ENCODE measurements around the gene CSNK1D.

Gene CSNK1D

DNA sequence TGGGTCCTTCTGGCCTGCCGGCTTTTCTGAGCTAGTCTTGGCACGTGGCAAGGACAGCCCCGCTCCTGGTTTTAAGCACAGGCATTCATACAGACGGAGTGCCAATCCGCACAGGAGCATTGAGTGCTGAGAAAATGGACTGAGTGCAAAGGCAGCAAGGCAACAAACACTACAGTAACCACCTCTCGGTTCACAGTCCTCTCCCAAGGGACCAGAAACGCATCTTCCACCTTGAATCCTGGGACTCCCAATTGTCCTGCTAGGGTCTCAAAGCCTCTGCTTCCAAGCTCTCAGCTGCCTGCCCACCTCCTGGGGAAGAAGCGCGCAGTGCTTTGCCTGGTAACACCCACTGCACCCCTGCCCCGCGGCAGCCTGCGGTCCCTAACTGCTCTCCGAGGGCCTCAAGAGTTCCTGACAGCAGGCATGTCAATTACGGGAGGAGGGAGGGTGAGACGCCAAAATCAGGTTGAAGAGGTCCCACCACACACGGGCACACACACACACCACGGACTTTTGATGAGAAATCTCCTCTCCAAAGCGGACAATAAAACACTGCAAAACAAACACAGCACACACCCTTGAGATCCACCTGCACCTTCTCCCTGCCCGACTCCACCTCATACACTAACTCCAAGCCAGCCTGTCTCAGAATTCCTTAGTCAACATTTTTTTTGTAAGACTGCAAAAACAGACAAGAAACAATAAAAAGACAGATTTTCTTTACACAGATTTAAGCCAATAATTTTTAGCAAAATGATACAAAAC, 29.7 kb downstream of the CSNK1D start:
- Histone ChIP-seq H3K36me3 (ENCODE audit: control insufficient read depth, insufficient read depth, low read length, severe bottlenecking) (peaks cover 58% of the 10 kb centered on the region), H3K9me3 (ENCODE audit: control insufficient read depth, low read length) (no peaks in the 10 kb centered on the region), H3K4me1 (ENCODE audit: control insufficient read depth, insufficient read depth, low read length) (peaks cover 55% of the 10 kb centered on the region), H3K27me3 (replicated peaks; ENCODE audit: control insufficient read depth, insufficient read depth, low read length) (no peaks in the 10 kb centered on the region), H3K4me3 (ENCODE audit: low read length) (no peak overlapping the region), H3K9ac (ENCODE audit: low read length) (no peak overlapping the region)
- no peak for DNase-seq (ENCODE audit: low read depth)

DNA sequence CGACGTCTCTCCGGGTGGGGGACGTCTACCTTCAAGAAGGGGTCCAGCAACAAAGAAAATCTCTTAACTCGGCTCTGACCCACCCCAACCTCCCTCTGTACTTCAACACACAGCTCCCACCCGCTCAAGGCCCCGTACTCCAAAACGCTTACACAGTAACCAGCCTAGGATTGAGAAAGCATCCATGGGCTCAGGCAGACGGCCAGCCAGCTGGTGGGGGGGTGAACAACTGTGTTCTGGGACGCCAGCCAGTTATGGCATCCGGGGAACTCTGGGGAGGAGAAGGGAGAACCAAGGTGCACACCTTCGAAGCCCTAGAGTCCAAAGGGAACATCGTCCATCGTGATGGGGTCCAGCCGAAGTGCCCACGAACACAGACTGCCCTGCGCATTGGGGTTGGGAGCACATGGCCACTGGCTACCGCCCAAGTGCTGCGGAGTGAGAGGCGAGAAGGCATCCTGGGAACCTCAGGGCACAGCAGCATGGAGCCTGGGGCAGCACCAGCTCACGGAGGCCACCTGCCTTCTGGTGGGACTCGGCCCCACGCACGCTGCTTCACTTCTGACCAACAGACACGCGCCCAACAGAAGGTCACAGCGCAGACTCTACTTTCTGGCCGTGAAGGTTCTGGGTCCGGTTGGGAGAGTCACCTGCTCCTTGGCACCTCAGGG, 30.4 kb downstream of the CSNK1D start:
- peaks cover 58% of the 10 kb centered on the region for H3K4me1 ChIP-seq (ENCODE audit: control insufficient read depth, insufficient read depth, low read length)
- peak; percentile 88 for DNase-seq (ENCODE audit: low read depth)
- no peaks in the 10 kb centered on the region for H3K9me3 ChIP-seq (ENCODE audit: control insufficient read depth, low read length)
- peak overlapping the region; percentile 40 for H3K9ac ChIP-seq (ENCODE audit: low read length)
- no peaks in the 10 kb centered on the region for H3K27me3 ChIP-seq (replicated peaks; ENCODE audit: control insufficient read depth, insufficient read depth, low read length)
- H3K36me3 ChIP-seq (ENCODE audit: control insufficient read depth, insufficient read depth, low read length, severe bottlenecking): peaks cover 58% of the 10 kb centered on the region
- no peak overlapping the region for H3K4me3 ChIP-seq (ENCODE audit: low read length)

DNA sequence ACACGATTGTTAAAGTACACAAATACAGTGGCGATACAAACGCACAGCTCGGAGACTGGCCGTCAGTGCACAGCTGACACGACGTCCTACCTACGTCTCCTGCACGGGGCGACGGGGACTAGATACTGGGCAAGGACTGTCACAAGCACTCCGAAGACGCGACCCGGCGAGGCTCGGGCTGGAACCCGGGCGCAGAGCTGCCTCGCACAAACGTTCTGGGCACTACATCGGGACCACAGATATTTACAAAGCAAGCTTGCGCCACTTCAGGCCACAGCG, 30.9 kb downstream of the CSNK1D start:
- Histone ChIP-seq H3K4me1 (ENCODE audit: control insufficient read depth, insufficient read depth, low read length) (peaks cover 58% of the 10 kb centered on the region), H3K27me3 (replicated peaks; ENCODE audit: control insufficient read depth, insufficient read depth, low read length) (no peaks in the 10 kb centered on the region), H3K36me3 (ENCODE audit: control insufficient read depth, insufficient read depth, low read length, severe bottlenecking) (peaks cover 55% of the 10 kb centered on the region), H3K4me3 (ENCODE audit: low read length) (no peak overlapping the region), H3K9me3 (ENCODE audit: control insufficient read depth, low read length) (no peaks in the 10 kb centered on the region), H3K9ac (ENCODE audit: low read length) (peak overlapping the region; percentile 40)
- DNase-seq (ENCODE audit: low read depth): no peak

DNA sequence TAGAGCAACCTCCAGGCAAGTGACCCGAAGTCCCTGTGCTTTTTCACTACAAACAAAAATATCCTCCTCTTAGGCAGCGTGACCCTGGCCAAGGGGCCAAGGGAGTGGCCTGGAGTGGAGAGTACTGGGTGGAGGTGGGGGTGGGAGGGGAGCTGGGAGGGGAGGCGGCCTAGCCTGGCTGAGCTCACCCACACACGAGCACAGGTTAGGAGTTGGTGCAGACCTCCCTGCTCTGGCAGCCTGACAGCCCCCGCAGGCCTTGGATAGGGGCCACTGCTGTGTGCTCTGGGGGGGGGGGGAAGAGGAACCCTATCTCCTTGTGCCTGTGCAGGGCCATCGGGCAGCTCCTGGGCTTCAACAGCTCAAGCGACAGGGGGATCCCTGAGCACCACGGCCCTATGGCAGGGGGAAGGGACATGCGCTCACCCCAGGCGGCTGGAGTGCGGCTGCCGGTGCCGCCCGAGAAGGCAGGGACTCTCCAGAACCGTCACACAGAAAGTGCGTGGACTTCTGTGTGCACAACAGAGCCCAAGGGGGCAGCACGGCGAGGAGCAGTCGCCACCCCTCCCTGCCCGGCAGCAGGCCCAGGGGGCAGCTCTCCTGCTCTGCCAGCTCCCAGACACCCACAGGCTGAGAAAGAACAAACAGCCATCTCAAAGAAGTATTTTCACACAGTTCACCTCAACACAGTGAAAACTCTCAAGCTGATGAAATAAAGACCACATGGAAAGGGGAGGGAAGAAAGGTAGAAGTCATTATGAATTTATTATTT, 31.4 kb downstream of the CSNK1D start:
- Histone ChIP-seq H3K9me3 (ENCODE audit: control insufficient read depth, low read length) (no peaks in the 10 kb centered on the region), H3K36me3 (ENCODE audit: control insufficient read depth, insufficient read depth, low read length, severe bottlenecking) (peaks cover 53% of the 10 kb centered on the region), H3K27me3 (replicated peaks; ENCODE audit: control insufficient read depth, insufficient read depth, low read length) (no peaks in the 10 kb centered on the region), H3K4me3 (ENCODE audit: low read length) (no peak overlapping the region), H3K9ac (ENCODE audit: low read length) (peak overlapping the region; percentile 75), H3K4me1 (ENCODE audit: control insufficient read depth, insufficient read depth, low read length) (peaks cover 53% of the 10 kb centered on the region)
- DNase-seq (ENCODE audit: low read depth): no peak

DNA sequence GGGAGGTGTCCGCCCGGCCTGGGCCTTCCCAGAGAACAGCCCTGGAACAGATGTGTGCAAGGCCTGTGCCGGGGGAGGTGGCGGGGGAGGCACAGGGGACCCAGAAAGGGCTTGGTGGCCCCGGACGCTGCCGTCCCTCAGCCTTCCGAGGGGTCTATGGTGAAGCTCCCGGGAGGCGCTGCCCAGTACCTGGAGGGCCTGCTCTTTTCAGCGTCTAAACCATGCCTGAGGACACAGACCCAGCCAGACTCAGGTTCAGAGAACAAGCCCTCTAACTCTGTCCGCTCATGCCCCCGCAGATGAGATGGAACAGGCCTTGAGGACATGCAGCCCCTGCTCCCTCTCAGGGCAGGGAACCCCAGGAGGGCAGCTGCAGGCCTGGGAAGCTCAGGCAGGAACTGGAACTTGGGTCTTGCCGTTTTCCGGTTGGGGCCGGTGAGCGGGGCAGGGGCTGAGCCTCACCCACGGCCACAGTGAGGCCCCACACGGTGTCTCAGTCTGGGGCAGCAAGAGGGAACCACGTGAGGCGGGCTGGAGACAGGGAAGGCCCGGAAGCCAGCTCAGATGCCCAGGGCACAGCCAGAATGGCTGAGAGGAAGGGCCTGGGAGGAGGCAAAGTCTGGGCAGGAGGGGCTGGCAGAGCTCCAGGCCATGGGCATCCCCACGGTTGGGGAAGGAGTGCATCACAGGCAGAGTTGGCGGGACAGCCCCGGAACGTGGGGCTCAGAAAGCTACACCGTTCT, 32.1 kb downstream of the CSNK1D start:
- Histone ChIP-seq H3K9me3 (ENCODE audit: control insufficient read depth, low read length) (no peaks in the 10 kb centered on the region), H3K4me3 (ENCODE audit: low read length) (no peak overlapping the region), H3K9ac (ENCODE audit: low read length) (peak overlapping the region; percentile 75), H3K4me1 (ENCODE audit: control insufficient read depth, insufficient read depth, low read length) (peaks cover 45% of the 10 kb centered on the region), H3K27me3 (replicated peaks; ENCODE audit: control insufficient read depth, insufficient read depth, low read length) (no peaks in the 10 kb centered on the region), H3K36me3 (ENCODE audit: control insufficient read depth, insufficient read depth, low read length, severe bottlenecking) (peaks cover 47% of the 10 kb centered on the region)
- peak; percentile 74 for DNase-seq (ENCODE audit: low read depth)

DNA sequence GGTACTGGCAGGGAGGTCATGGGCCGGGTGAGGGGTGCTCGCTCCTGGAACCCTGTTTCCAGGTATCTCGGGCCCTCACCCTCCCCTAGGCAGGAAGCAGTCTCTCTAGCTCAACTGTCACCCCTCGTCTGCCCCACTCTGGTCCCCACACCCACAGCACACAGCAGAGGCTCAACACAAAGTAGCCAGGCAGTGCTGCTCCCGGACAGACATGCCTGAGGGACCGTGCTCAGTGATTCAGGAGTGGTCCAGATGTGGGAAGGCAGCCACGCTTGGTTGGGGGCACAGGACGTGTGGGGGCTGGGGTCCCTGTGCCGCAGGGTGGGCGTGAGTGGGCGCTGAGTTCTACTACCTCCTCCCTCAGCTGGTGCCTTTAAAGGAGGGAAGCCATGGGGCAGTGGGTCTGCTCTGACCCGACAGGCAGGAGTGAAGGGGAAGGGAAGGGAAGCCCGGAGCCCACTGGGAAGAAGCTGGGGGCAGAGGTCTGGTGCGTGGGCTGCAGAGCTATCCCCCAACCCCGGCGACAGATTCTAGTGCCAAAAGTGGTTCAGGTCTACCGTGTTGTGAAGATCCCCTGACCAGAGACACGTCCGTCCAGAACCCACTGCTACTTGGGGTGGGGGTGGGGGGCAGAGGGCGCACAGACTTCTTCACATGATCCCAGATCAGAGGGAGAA, 32.9 kb downstream of the CSNK1D start:
- no peak for DNase-seq (ENCODE audit: low read depth)
- H3K9me3 ChIP-seq (ENCODE audit: control insufficient read depth, low read length): no peaks in the 10 kb centered on the region
- H3K4me1 ChIP-seq (ENCODE audit: control insufficient read depth, insufficient read depth, low read length): peaks cover 38% of the 10 kb centered on the region
- H3K9ac ChIP-seq (ENCODE audit: low read length): peak overlapping the region; percentile 75
- no peaks in the 10 kb centered on the region for H3K27me3 ChIP-seq (replicated peaks; ENCODE audit: control insufficient read depth, insufficient read depth, low read length)
- peaks cover 40% of the 10 kb centered on the region for H3K36me3 ChIP-seq (ENCODE audit: control insufficient read depth, insufficient read depth, low read length, severe bottlenecking)
- no peak overlapping the region for H3K4me3 ChIP-seq (ENCODE audit: low read length)

DNA sequence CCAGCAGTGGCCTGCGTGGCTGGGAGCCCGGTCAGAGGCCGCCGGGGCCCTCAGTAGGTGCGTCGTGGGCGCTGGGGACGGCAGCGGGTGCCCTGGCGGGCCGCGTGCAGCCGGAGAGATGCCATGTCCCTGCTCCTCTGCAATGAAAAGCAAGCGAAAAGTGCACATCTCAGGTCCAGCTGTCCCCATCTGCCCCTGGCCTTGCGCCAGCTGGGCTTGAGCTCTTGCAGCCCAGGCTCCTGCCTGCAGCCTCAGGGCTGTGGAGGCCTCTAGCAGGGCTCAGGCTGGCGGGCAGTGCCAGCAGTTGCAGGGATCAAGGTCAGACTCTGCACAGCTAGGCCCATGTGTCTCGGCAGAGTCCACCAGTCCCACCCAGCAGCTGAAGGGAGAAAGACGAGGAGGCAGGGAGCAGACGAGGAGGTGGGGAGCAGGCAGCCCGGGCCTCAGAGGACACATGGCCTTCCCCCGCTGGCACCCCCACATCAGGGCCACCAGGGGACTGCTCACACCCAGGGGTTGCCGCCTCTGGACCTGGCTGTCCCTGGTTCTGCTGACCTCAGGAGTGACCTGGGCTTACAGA, 33.5 kb downstream of the CSNK1D start:
- Histone ChIP-seq H3K4me3 (ENCODE audit: low read length) (no peak overlapping the region), H3K9me3 (ENCODE audit: control insufficient read depth, low read length) (no peaks in the 10 kb centered on the region), H3K27me3 (replicated peaks; ENCODE audit: control insufficient read depth, insufficient read depth, low read length) (no peaks in the 10 kb centered on the region), H3K4me1 (ENCODE audit: control insufficient read depth, insufficient read depth, low read length) (peaks cover 38% of the 10 kb centered on the region), H3K9ac (ENCODE audit: low read length) (peak overlapping the region; percentile 75), H3K36me3 (ENCODE audit: control insufficient read depth, insufficient read depth, low read length, severe bottlenecking) (peaks cover 34% of the 10 kb centered on the region)
- DNase-seq (ENCODE audit: low read depth): no peak

DNA sequence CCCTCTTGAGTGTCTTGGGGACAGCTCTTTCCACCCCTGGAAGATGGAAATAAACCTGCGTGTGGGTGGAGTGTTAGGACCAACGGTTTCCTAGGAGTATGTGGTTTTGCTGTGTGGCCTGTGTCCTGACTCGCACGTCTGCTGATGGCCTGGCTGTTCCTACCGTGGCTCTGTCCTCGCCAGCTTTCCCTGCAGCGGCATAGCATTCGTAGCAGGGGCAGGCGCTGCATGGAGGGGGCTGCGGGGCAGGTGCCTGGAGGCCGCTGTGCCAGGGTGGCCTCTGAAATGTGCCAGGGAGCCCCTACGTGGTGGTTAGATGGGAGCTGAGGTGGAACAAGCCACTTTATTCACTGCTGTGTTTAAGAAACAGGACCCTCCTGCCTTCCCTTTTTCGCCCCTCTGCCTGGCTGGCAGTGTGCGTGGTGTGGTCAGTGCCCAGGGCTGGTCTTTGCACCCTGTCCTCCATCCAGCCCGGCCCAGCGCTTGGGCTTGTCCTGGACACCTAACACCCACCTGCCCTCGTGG, 34.0 kb downstream of the CSNK1D start:
- H3K4me3 ChIP-seq (ENCODE audit: low read length): no peak overlapping the region
- H3K9ac ChIP-seq (ENCODE audit: low read length): peak overlapping the region; percentile 13
- peaks cover 38% of the 10 kb centered on the region for H3K4me1 ChIP-seq (ENCODE audit: control insufficient read depth, insufficient read depth, low read length)
- no peaks in the 10 kb centered on the region for H3K9me3 ChIP-seq (ENCODE audit: control insufficient read depth, low read length)
- H3K27me3 ChIP-seq (replicated peaks; ENCODE audit: control insufficient read depth, insufficient read depth, low read length): no peaks in the 10 kb centered on the region
- no peak for DNase-seq (ENCODE audit: low read depth)
- peaks cover 28% of the 10 kb centered on the region for H3K36me3 ChIP-seq (ENCODE audit: control insufficient read depth, insufficient read depth, low read length, severe bottlenecking)

DNA sequence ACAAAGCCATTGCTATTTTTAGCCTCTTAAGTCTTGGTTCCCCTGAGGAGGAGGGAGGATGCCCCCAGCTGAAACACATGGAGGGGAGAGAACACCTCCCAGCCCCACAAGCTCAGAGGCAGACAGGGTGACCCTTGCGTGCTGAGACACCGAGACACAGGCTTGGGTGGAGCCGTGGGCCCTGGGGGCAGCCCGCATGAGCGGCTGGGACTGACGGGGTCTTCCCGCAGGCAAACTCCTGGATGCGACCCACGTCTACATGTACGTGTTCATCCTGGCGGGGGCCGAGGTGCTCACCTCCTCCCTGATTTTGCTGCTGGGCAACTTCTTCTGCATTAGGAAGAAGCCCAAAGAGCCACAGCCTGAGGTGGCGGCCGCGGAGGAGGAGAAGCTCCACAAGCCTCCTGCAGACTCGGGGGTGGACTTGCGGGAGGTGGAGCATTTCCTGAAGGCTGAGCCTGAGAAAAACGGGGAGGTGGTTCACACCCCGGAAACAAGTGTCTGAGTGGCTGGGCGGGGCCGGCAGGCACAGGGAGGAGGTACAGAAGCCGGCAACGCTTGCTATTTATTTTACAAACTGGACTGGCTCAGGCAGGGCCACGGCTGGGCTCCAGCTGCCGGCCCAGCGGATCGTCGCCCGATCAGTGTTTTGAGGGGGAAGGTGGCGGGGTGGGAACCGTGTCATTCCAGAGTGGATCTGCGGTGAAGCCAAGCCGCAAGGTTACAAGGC, 34.9 kb downstream of the CSNK1D start:
- DNase-seq (ENCODE audit: low read depth): peak; percentile 49

More for the DNA sequence above, 34.9 kb downstream of the CSNK1D start:
- H3K9me3 ChIP-seq (ENCODE audit: control insufficient read depth, low read length): no peaks in the 10 kb centered on the region
- no peak overlapping the region for H3K9ac ChIP-seq (ENCODE audit: low read length)
- no peak overlapping the region for H3K4me3 ChIP-seq (ENCODE audit: low read length)
- no peaks in the 10 kb centered on the region for H3K27me3 ChIP-seq (replicated peaks; ENCODE audit: control insufficient read depth, insufficient read depth, low read length)
- H3K36me3 ChIP-seq (ENCODE audit: control insufficient read depth, insufficient read depth, low read length, severe bottlenecking): peaks cover 20% of the 10 kb centered on the region
- H3K4me1 ChIP-seq (ENCODE audit: control insufficient read depth, insufficient read depth, low read length): peaks cover 38% of the 10 kb centered on the region

Measured in adipocyte (in vitro differentiated cells).